ENCODE data around the gene KIRREL3.

- TF ChIP-seq SPI1 (IDR thresholded peaks at IDR 0.05; ENCODE audit: borderline replicate concordance, low read depth) (no peak), CTCF (IDR thresholded peaks at IDR 0.05; ENCODE audit: insufficient read depth, low read length) (no peak), POLR2AphosphoS5 (IDR thresholded peaks at IDR 0.05; ENCODE audit: low read depth) (no peak), GABPA (IDR thresholded peaks at IDR 0.05; ENCODE audit: low read depth) (no peak)
- TF ChIP-seq, protein P1, sequence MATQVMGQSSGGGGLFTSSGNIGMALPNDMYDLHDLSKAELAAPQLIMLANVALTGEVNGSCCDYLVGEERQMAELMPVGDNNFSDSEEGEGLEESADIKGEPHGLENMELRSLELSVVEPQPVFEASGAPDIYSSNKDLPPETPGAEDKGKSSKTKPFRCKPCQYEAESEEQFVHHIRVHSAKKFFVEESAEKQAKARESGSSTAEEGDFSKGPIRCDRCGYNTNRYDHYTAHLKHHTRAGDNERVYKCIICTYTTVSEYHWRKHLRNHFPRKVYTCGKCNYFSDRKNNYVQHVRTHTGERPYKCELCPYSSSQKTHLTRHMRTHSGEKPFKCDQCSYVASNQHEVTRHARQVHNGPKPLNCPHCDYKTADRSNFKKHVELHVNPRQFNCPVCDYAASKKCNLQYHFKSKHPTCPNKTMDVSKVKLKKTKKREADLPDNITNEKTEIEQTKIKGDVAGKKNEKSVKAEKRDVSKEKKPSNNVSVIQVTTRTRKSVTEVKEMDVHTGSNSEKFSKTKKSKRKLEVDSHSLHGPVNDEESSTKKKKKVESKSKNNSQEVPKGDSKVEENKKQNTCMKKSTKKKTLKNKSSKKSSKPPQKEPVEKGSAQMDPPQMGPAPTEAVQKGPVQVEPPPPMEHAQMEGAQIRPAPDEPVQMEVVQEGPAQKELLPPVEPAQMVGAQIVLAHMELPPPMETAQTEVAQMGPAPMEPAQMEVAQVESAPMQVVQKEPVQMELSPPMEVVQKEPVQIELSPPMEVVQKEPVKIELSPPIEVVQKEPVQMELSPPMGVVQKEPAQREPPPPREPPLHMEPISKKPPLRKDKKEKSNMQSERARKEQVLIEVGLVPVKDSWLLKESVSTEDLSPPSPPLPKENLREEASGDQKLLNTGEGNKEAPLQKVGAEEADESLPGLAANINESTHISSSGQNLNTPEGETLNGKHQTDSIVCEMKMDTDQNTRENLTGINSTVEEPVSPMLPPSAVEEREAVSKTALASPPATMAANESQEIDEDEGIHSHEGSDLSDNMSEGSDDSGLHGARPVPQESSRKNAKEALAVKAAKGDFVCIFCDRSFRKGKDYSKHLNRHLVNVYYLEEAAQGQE (IDR thresholded peaks at IDR 0.05; ENCODE audit: insufficient replicate concordance, low read depth): no peak
Observed at GRCh38 chr11:126702987-126703386, 297.6 kb downstream of the KIRREL3 start.

All from HL-60 (cell line).